ENCODE measurements around the gene SMAD3.

GRCh38 chr15:67170143-67170925, 104.9 kb downstream of the SMAD3 start:
- TF ChIP-seq, protein P1, sequence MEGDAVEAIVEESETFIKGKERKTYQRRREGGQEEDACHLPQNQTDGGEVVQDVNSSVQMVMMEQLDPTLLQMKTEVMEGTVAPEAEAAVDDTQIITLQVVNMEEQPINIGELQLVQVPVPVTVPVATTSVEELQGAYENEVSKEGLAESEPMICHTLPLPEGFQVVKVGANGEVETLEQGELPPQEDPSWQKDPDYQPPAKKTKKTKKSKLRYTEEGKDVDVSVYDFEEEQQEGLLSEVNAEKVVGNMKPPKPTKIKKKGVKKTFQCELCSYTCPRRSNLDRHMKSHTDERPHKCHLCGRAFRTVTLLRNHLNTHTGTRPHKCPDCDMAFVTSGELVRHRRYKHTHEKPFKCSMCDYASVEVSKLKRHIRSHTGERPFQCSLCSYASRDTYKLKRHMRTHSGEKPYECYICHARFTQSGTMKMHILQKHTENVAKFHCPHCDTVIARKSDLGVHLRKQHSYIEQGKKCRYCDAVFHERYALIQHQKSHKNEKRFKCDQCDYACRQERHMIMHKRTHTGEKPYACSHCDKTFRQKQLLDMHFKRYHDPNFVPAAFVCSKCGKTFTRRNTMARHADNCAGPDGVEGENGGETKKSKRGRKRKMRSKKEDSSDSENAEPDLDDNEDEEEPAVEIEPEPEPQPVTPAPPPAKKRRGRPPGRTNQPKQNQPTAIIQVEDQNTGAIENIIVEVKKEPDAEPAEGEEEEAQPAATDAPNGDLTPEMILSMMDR (conservative IDR thresholded peaks at IDR 0.05), result no peak
- TF ChIP-seq ZFX (IDR thresholded peaks at IDR 0.05), result no peak

All from C4-2B (cell line).